Measurements from ENCODE around the gene NEIL1.

- no peak for TF ChIP-seq CTCF (IDR thresholded peaks at IDR 0.05; ENCODE audit: extremely low read depth in 1 of 2, insufficient read depth in 1 of 2, low read depth in 1 of 2, low read length in 2 of 2)
- no peak for TF ChIP-seq POLR2AphosphoS5 (IDR thresholded peaks at IDR 0.05; ENCODE audit: insufficient read depth, low read depth, low read length)
- no peak for TF ChIP-seq EZH2 (IDR thresholded peaks at IDR 0.05; ENCODE audit: borderline replicate concordance, low read depth, low read length, severe bottlenecking)
- no peak for TF ChIP-seq POLR2A (IDR thresholded peaks at IDR 0.05; ENCODE audit: low read depth, low read length)
- no peak for TF ChIP-seq MAX (IDR thresholded peaks at IDR 0.05; ENCODE audit: insufficient read depth, insufficient read length)
- TF ChIP-seq JUN (IDR thresholded peaks at IDR 0.05; ENCODE audit: borderline replicate concordance, insufficient read depth, insufficient read length, low read depth), result no peak
- no peak for TF ChIP-seq MYC (IDR thresholded peaks at IDR 0.05; ENCODE audit: low read depth, low read length)
- no peak for TF ChIP-seq GATA2 (IDR thresholded peaks at IDR 0.05; ENCODE audit: insufficient read depth, insufficient read length, low read depth, low read length)
These were observed 18.0 kb downstream of the NEIL1 start for GRCh38 chr15:75364881-75365280.

Measured in endothelial cell of umbilical vein (primary cell).